HUES6 (cell line): ENCODE results near the gene TBCEL.

Source experiments
- H3K27ac ChIP-seq: 2 replicates; pipeline ENCODE4 v1.7.0; 2013; ENCODE audit warnings: low read depth, mild to moderate bottlenecking, low read length, inconsistent platforms
- H3K27me3 ChIP-seq: 2 replicates; pipeline ENCODE4 v1.6.1; 2013; ENCODE audit warnings: low read length; ENCODE audit not compliant: control insufficient read depth, insufficient read depth
- H3K36me3 ChIP-seq: 2 replicates; pipeline ENCODE4 v1.6.1; 2013; ENCODE audit warnings: low read length; ENCODE audit not compliant: control insufficient read depth, insufficient read depth
- H3K4me1 ChIP-seq: 2 replicates; pipeline ENCODE4 v1.6.1; 2013; ENCODE audit warnings: low read length; ENCODE audit not compliant: control insufficient read depth, insufficient read depth
- H3K4me3 ChIP-seq: 2 replicates; pipeline ENCODE4 v1.5.1; 2013; ENCODE audit warnings: low read depth, low read length
- H3K9ac ChIP-seq: one replicate; pipeline ENCODE4 v1.6.1; 2013; ENCODE audit warnings: mild to moderate bottlenecking, low read length
- H3K9me3 ChIP-seq: 2 replicates; pipeline ENCODE4 v1.6.1; 2013; ENCODE audit warnings: low read depth, low read length; ENCODE audit not compliant: control insufficient read depth, insufficient read depth

TBCEL gene

GRCh38 chr11:121066623-121067022 lies 42.7 kb downstream of the TBCEL start:
- Histone ChIP-seq H3K27ac (no peak overlapping the region), H3K36me3 (peaks cover 45% of the 10 kb centered on the region), H3K9me3 (no peaks in the 10 kb centered on the region), H3K4me1 (peaks cover 1% of the 10 kb centered on the region; the same call in 1 of the 2 replicates), H3K4me3 (no peak overlapping the region), H3K27me3 (no peaks in the 10 kb centered on the region), H3K9ac (no peak overlapping the region)

GRCh38 chr11:121067026-121067425 lies 43.1 kb downstream of the TBCEL start:
- Histone ChIP-seq H3K36me3 (peaks cover 44% of the 10 kb centered on the region), H3K9me3 (no peaks in the 10 kb centered on the region), H3K27ac (no peak overlapping the region), H3K27me3 (no peaks in the 10 kb centered on the region), H3K4me1 (peaks cover 5% of the 10 kb centered on the region; the same call in 1 of the 2 replicates), H3K4me3 (no peak overlapping the region), H3K9ac (no peak overlapping the region)

GRCh38 chr11:121067453-121067852 lies 43.6 kb downstream of the TBCEL start:
- H3K27me3 ChIP-seq, result no peaks in the 10 kb centered on the region

GRCh38 chr11:121067962-121068647 lies 44.2 kb downstream of the TBCEL start:
- H3K27me3 ChIP-seq, result no peaks in the 10 kb centered on the region
- no peaks in the 10 kb centered on the region for H3K9me3 ChIP-seq
- H3K4me1 ChIP-seq, result peaks cover 7% of the 10 kb centered on the region; the same call in 1 of the 2 replicates
- no peak overlapping the region for H3K27ac ChIP-seq
- H3K4me3 ChIP-seq, result no peak overlapping the region
- H3K36me3 ChIP-seq, result peaks cover 35% of the 10 kb centered on the region
- no peak overlapping the region for H3K9ac ChIP-seq

More at GRCh38 chr11:121067453-121067852, 43.6 kb downstream of the TBCEL start:
- Histone ChIP-seq H3K4me3 (no peak overlapping the region), H3K9me3 (no peaks in the 10 kb centered on the region), H3K9ac (no peak overlapping the region), H3K36me3 (peaks cover 41% of the 10 kb centered on the region), H3K4me1 (peaks cover 7% of the 10 kb centered on the region; the same call in 1 of the 2 replicates), H3K27ac (no peak overlapping the region)

- H3K9me3 ChIP-seq, result no peaks in the 10 kb centered on the region
- H3K36me3 ChIP-seq, result peaks cover 35% of the 10 kb centered on the region
- no peaks in the 10 kb centered on the region for H3K27me3 ChIP-seq
- H3K9ac ChIP-seq, result no peak overlapping the region
- peaks cover 7% of the 10 kb centered on the region; the same call in 1 of the 2 replicates for H3K4me1 ChIP-seq
- no peak overlapping the region for H3K4me3 ChIP-seq
- no peak overlapping the region for H3K27ac ChIP-seq
These were observed 44.9 kb downstream of the TBCEL start for GRCh38 chr11:121068787-121069186.

- Histone ChIP-seq H3K4me3 (no peak overlapping the region), H3K4me1 (peaks cover 7% of the 10 kb centered on the region; the same call in 1 of the 2 replicates), H3K27me3 (no peaks in the 10 kb centered on the region), H3K9me3 (no peaks in the 10 kb centered on the region), H3K36me3 (peaks cover 21% of the 10 kb centered on the region), H3K27ac (peak overlapping the region; percentile 7; the same call in 1 of the 2 replicates), H3K9ac (no peak overlapping the region)
These were observed 47.3 kb downstream of the TBCEL start for GRCh38 chr11:121070951-121071845.

- Histone ChIP-seq H3K9me3 (no peaks in the 10 kb centered on the region), H3K27me3 (no peaks in the 10 kb centered on the region), H3K36me3 (peaks cover 18% of the 10 kb centered on the region), H3K27ac (peak overlapping the region; percentile 7; the same call in 1 of the 2 replicates), H3K4me1 (peaks cover 7% of the 10 kb centered on the region; the same call in 1 of the 2 replicates), H3K9ac (no peak overlapping the region), H3K4me3 (no peak overlapping the region)
These were observed 48.0 kb downstream of the TBCEL start for GRCh38 chr11:121071846-121072450.

- no peaks in the 10 kb centered on the region for H3K9me3 ChIP-seq
- no peaks in the 10 kb centered on the region for H3K27me3 ChIP-seq
- no peak overlapping the region for H3K27ac ChIP-seq
- no peak overlapping the region for H3K9ac ChIP-seq
- H3K36me3 ChIP-seq, result 0 out of 2 replicates have a peak, but pooled peaks cover 2% of the 10 kb centered on the region
- H3K4me3 ChIP-seq, result no peak overlapping the region
- no peaks in the 10 kb centered on the region for H3K4me1 ChIP-seq
These were observed 57.4 kb downstream of the TBCEL start for GRCh38 chr11:121081321-121081720.

GRCh38 chr11:121082219-121082618 lies 58.3 kb downstream of the TBCEL start:
- Histone ChIP-seq H3K4me3 (no peak overlapping the region), H3K9me3 (no peaks in the 10 kb centered on the region), H3K27me3 (no peaks in the 10 kb centered on the region), H3K27ac (no peak overlapping the region), H3K4me1 (no peaks in the 10 kb centered on the region), H3K9ac (no peak overlapping the region), H3K36me3 (peaks cover 8% of the 10 kb centered on the region)

- no peak overlapping the region for H3K4me3 ChIP-seq
- H3K27ac ChIP-seq, result no peak overlapping the region
- H3K36me3 ChIP-seq, result peaks cover 9% of the 10 kb centered on the region
These were observed 58.8 kb downstream of the TBCEL start for GRCh38 chr11:121082670-121083069.

More at GRCh38 chr11:121082670-121083069, 58.8 kb downstream of the TBCEL start:
- H3K4me1 ChIP-seq, result no peaks in the 10 kb centered on the region
- no peaks in the 10 kb centered on the region for H3K9me3 ChIP-seq
- no peaks in the 10 kb centered on the region for H3K27me3 ChIP-seq
- H3K9ac ChIP-seq, result no peak overlapping the region
